NCI-H1092 treated with DMSO at 0.1 percent for 48 hours (cell line): ENCODE data around the gene ZDHHC16.

Experiments used
- DNase-seq: peaks from one replicate; lab custom pipeline; 2025; lab: John Stamatoyannopoulos, UW

Gene ZDHHC16

DNA sequence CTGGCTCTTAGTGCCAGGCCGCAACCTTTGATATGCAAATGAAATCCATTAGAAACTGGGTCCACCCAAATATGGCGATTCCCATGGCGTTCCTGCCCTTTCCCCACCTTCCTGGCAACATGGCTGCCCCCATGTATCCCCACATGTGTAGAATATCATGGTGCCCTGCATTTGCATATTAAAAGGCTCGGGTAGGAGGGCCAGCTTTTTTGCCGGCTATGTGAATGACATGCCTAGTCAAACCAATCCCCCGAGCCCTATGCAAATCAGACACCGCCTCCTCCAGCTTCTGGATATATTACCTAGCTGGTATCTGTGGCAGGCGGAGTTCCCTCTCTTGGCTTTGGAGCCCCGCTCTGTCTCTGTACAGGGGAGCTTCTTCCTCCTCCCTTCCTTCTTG, 34.0 kb downstream of the ZDHHC16 start:
- no peak for DNase-seq

DNA sequence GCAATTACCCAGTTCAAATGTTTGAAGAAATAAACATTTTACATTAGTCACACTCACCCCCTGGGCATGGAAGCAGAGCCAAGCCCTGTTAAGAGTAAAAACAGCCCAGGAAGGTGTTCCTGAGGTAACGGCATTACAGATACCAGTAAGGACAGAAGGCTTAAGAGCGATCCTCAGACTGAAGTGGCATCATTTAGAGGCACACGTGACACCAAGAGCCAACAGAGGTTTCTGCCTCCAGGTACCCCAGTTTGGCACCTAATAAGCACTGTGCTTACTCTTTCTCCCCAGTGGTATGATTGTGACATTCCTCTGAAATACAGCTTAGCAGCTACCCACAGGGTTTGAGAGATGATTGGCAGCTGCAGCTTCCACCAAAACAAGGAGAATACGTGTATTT, 35.1 kb downstream of the ZDHHC16 start:
- no peak for DNase-seq

DNA sequence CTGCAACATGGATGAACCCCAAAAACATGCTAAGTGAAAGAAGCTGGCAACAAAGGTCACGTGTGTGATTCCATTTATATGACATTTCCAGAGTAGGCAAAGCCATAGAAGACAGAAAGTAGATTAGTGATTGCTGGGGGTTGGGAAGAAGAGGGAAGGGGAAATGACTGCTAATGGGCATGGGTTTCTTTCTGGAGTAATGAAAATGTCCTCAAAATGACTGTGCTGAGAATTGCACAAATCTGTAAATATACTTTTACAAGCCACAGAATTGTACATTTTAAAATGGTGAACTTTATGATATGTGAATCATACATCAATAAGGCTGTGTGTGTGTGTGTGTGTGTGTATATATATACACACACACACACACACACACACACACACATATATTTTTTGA, 36.4 kb downstream of the ZDHHC16 start:
- no peak for DNase-seq

DNA sequence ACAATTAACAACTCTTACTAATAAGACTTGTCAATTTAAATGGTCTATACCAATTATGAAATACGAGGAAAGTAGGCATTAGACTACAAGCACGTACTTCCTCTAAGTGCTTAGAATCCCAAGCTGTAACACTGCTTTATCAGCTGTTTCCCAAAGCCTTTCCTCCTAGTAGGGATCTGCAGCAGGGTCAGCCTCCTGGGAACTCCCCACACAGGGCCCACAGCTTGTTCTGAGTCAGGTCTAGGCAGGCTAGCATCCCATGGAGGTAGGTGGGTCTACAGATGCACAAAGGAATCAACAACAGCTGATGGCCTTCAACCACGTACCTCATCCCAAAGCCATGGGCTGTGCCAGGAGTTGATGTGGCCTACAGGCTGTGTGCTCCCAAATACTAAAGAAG, 37.5 kb downstream of the ZDHHC16 start:
- DNase-seq, result no peak

DNA sequence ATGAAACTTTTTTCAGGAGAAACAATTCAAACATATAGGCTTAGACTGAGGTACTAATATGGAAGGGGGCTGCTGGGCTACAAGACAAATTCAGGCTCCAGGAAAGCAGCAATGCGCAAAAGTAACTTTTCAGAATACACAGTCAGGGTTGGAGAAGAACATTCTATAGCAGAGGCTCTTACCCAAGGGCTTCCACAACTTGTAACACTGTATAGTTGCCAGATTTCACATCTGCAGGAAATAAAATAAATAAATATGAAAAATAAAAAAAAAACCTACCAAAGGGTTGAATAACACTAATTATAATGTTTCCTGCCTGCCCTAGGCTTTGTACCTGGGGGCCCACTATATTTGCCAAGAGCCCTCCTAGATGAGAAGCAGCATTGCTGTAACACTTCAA, 37.9 kb downstream of the ZDHHC16 start:
- DNase-seq, result no peak

DNA sequence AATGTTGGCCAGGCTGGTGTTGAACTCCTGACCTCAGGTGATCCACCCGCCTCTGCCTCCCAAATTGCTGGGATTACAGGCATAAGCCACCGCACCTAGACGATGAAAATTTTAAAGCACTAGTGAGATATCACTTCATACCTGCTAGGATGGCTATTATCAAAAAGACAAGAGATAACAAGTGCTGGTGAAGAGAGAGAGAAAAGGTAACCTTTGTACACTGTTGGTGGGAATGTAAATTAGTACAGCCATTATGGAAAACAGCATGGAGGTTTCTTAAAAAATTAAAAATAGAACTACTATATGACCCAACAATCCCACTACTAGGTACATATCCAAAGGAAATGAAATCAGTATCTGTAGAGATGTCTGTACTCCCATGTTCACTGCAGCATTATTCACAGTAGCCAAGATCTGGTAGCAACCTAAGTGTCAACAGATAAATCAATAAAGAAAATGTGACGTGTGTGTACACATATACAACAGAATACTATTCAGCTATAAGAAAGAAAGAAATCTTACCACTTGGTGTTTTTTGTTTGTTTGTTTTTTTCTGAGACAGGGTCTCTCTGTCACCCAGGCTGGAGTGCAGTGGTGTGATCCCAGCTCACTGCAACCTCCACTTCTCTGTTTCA, 39.8 kb downstream of the ZDHHC16 start:
- no peak for DNase-seq

DNA sequence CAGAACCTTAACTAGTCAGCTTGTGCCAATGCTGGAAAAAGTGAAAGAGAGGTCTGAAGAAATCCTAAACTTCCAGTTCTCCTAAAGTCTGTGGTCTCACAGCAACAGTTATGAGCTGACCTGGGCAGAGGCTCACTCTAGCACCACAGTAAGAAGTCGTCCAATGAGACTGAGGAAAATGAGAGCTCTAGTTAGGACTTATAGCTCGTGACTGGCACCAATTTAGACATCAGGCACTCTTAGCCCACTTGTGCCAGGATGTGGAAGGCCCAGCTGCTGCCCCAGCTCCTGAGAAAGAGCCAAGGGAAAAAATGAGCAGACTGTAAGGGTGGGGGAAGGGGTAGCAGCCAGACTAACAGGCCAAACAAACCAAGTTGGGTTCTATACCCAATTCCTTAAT, 44.6 kb downstream of the ZDHHC16 start:
- DNase-seq, result no peak

DNA sequence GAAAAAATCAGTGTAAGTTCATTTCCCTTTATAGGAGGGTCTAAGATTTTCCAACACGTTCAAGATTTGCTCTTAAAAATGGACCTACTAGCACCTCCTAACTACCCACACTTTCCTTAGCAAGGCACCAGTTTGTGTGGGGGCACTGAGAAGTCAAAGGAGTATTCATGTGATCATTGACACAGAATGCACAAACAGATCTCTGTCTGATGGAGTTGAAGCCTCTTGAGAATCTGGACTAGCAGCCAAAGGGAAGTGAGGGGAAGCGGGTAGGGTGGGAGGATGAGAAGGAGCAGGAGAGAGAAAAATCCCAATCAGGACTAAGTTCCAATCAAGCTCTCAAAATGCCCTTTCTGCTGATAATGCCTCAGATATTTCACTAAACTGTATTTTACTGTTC, 48.2 kb downstream of the ZDHHC16 start:
- DNase-seq, result no peak

DNA sequence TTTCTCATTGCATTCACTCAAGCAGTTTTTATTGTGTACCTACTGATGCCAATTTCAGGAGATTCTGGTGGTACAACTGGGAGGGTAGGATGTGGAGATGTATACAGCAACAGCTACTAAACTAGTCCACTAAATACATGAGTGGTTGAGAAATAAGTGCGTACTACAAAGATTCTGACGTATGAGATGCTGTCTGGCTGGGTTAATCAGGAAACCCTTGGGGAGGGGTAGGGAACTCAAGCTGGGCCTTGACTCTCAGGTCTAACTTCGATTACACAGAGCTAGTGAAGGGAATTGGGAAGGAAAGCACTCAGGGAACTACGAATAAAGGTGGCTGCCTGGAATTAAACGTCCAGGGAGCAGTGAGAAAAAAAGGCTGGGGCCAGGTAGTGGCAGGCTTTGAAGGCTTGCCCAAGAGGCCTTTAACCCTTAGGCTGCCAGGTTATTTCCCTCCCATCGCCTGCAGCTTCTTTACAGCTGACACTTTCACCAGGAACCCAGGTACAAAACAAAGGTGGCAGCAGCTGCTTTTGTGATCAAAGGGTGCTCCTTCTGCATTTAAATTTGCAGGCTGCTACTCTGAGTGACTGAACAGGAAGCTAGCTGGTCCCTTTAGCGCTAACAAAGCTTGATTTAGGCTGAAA, 49.0 kb downstream of the ZDHHC16 start:
- DNase-seq, result no peak

DNA sequence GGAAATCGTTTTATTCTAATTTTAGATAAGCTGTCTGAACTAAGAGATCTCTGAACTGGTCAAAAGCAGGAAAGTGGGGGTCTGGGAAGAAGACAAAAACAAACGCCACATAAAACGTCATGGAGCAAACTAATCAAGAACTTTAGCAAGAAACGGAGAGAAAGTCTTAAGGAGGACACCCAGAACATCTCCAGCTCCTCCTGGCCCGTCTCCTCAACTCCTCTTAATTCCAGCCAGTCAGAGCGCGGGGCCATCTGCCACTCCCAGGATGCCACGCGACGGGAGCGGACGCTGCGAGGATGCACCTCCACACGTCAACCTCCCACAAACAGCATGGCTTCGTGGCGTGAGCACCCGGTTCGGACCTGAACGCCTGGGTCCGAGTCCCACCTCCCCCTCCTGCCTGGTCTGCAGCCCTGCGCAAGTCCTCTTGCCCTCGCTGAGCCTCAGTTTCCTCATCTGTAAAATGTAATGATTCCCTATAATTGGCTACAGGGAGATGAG, 51.6 kb downstream of the ZDHHC16 start:
- peak; percentile 32 for DNase-seq

DNA sequence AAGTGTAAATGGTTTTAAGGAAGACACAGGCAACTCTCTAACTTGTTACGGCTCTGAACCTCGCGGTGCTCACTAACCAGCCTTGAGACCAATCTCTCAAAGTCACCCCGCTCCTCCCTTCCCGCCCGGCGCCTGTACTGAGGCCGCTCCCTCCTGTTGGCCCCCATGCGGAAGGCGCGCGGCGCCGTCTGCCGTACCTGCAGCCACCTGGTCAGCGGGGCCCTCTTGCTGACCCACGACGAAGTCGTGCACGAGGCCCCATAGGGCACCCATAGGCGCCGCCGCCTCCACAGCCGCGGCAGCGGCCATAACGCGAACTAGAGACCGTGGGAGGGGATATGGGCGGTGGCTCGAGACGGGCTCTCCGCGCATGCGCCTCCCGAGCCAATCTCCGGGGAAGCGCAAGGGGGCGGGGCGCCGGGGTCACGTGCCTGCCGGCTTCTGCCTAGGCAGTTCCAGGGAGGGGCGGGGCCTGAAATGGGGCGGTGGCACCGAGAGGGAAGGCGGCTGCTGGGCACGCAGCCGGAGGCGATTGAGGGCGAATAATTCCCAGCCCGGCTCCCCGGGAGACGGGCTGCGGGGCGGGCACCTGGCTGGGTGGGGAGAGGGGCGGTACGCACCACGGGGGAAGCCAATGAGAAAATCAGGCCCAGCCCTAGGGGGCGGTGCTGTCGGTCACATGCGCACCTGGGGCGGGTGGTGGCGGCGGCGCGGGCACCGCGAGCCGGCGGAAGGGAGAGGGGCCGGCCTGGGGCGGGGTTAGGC, 52.3 kb downstream of the ZDHHC16 start, which contains the start of gene MMS19:
Gene MMS19 (minus strand): TSS at position 347 of the 765 bp plus-strand sequence. CDS start 38 bp downstream, at position 309.
- DNase-seq, result peak; percentile 98

DNA sequence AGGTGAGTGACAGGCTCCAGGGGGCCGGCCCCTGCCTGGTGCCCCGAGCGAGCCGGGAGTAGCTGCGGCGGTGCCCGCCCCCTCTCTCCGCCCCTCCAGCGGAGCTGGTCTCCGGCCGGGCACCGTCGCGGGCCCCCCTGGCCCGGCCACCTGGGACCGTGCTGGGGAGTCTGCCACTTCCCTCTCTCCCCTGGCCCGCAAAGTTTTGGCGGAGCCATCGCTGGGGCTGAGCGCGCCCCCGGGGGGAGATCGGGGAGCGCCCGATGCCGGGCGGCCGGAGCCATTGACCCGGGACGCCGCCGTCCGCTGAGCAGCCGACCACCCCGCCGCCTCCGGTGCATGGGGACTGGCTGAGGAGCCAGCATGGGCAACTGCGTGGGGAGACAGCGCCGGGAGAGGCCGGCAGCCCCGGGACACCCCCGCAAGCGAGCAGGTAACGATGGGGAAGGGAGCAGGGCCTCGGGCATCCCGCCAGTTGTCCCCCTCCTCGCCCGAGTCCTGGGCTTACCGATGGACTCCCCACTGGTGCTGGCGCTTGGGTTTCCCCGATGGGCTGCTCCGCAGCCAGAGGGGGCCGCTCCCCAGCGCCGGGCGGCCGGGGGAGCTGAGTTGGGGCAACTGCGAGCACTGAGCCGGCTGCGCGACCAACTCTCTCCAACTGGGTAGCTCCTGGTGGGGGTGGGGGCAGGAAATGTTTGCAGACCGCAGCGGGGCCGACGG, 53.0 kb downstream of the ZDHHC16 start, which contains the start of gene UBTD1:
Gene UBTD1 (plus strand): TSS at position 84 of the 720 bp plus-strand sequence. CDS start 280 bp downstream, at position 364.
- DNase-seq, result no peak

DNA sequence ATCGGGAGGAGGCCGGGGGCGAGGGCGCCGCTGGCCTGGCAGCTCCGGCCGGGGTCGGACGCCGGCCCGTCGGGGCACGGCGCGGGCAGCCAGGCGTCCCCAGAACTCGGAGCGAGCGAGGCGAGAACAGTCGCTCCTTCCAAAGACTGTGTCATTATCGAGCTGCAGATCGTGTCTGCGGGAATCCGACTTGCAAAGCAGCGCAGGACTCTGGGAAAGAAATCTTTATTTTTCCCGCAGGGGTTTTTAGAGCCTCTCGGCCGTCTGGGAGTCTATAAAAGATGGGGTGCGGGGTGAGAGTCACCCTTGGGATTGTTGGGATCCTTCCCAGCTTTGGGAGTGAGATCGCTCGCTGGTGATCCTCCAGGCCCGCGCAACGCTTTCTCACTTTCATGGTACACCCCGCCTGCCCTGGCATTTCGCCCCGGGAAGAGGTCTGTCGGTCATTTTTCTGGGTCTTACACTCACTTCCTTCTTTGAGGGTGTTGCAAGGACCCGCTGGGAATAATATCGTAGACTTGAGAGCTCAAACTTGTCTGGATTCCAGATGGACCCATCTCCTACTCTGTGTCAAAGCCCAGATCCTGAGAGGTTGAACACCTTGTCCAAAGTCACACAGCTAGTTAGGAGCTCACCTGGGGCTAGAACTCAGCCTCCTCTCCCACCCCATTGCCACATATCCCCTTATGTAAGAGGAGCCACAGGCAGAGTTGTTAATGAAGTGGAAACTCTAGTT, 53.8 kb downstream of the ZDHHC16 start:
- DNase-seq, result no peak

DNA sequence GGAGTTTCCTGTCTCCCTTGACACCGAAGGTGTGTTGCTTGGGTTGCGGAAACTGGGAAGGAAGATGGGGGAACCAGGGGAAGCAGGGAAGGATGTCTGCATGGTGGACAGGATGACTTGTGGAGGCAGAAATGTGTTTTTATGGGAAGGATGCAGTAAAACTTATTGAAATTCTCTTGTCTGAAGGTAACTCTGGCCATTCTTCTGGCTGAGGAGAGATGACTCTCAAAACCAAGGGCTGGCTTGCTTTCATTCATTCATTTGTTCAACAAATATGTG, 54.3 kb downstream of the ZDHHC16 start:
- no peak for DNase-seq

DNA sequence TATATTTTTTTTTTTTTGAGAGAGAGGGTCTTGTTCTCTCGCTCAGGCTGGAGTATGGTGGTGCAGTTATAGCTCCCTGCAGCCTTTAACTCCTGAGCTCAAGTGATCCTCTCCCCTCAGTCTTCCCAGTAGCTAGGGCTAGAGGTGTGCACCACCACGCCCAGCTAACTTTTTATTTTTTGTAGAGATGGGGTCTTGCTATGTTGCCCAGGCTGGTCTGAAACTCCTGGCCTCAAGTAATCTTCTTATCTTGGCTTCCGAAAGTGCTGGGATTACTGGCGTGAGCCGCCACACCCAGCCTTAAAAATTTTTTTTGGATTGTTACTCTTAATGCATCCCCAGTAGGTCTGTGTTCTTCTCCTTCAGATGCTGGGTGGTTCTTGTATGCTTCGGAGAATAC, 56.9 kb downstream of the ZDHHC16 start:
- DNase-seq, result no peak

DNA sequence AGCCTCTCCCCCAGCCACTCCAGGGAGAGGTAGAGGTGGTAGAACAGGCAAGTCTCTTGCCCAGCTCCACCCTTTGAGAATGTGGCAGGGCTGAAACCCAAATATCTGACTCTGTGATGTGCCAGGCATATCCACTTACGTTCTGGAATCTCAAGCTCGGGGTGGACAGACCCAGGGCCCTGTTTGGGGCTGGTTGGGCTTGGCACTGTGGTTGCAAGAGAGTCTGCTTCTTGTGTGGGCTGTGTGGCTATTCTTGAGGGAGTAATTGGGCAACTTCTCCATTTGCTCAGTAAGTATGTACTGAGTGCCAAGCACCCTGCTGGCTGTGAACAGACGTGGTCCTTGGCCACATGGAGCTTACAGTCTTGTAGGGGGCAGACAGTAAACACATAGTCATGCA, 57.4 kb downstream of the ZDHHC16 start:
- DNase-seq, result no peak

DNA sequence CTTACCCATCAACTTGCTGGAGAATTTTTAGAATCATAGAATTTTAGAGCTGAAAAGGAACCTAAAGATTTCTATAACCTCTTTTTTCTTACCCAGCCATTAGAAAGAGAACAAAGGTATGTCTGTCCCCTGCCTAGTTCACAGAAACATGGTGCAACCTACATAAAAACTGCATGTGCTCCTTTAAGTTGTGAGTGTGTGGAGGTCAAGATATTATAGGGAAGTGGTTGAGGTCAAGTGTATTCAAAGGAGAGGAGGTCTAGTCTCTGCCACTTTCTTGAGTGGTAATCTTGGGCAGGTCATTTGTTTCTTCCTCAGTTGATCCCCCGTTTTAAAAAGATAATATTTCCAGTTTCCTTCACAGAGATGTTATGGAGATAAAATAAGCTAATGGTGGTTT, 59.2 kb downstream of the ZDHHC16 start:
- DNase-seq, result no peak

DNA sequence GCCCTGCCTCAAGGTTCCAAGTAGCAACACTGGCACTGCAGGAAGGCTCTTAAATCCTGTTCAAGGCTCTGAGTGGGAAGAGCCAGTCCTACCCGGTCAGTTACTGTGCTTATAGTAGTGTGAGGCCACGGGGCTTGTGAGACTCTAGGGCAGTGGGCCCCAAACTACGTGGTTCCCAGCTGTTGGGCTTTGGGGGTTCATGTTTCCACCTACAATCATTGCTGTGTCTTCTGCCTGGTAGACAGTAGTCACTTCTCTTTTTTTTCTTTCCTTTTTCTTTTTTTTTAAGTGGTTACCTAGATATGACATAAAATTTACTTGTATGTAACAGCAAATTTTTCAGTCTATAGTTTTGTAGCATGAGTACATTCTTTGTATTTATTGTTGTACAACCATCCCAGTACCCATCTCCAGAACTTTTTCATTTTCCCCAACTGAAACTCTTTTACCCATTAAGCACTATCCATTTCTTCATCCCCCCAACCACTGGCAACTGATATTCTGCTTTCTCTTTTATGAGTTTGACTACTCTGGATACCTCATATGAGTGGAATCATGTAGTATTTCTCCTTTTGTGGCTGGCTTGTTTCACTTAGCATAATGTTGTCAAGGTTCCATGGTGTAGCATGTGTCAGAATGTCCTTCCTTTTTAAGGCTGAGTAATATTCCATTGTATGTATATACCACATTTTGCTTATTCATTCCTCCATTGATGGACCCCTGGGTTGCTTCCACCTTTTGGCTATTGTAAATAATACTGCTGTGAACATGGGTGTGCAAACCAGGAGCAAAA, 60.4 kb downstream of the ZDHHC16 start:
- no peak for DNase-seq
